Measurements from ENCODE around the gene RAI1.

RAI1 gene

DNA sequence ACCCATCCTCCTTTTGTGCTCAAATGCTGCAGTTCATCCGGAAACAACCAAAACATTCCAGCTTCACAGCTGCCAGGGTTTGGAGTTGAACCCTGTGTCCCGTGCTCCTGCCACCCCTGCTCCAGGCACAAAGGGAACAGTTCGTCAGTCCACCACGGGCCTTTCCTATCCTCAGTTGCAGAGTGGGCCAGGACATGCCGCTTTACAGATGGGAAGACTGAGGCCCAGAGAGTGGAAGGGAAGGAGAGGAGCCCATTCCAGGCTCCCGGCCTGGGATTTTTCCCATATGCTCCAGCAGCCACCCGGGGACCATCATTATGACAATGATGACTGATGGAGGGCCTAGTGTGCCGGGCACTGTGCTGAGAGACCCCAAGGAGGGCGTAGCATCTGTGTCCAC lies 27.6 kb downstream of the RAI1 start:
- H3K27me3 ChIP-seq (replicated peaks), result no peaks in the 10 kb centered on the region
- TF ChIP-seq CTCF (IDR thresholded peaks at IDR 0.05; ENCODE audit: low read depth, low read length, missing control alignments), result no peak
- no peak for DNase-seq
- H3K4me3 ChIP-seq (ENCODE audit: low read depth, low read length), result no peak overlapping the region
- no peak overlapping the region for H3K27ac ChIP-seq
- in situ Hi-C loops (cut with HindIII; ENCODE audit: low pct_ligation_motif_present, low sequenced_read_pairs), result no loop called here
- H3K36me3 ChIP-seq (replicated peaks), result no peaks in the 10 kb centered on the region

DNA sequence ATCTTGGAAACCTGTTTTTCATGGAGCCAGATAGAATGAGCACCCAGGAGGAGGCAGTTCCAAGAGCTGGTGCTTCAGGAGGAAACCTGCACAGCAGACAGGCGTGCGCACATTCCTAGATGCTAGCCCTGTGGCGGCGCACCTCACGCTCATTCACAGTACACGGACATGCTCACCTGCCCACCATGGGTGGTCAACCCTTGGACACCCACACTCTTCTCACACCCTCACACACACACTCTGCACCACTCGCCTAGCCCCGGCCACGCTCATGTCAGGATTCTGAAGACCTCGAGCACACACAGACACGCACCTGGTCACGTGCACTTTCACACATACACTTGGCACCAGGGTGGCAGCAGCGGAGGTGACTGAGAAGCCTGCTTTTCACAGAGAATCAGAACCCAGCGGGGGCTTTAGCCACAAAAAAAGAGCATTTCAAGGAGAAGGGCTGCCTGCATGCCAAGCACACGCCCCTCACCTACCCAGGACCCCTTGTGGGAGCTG lies 28.6 kb downstream of the RAI1 start:
- Histone ChIP-seq H3K36me3 (replicated peaks) (no peaks in the 10 kb centered on the region), H3K27me3 (replicated peaks) (no peaks in the 10 kb centered on the region), H3K27ac (no peak overlapping the region), H3K4me3 (ENCODE audit: low read depth, low read length) (no peak overlapping the region)
- no peak for TF ChIP-seq CTCF (IDR thresholded peaks at IDR 0.05; ENCODE audit: low read depth, low read length, missing control alignments)
- in situ Hi-C loops (cut with HindIII; ENCODE audit: low pct_ligation_motif_present, low sequenced_read_pairs), result no loop called here
- DNase-seq, result no peak

DNA sequence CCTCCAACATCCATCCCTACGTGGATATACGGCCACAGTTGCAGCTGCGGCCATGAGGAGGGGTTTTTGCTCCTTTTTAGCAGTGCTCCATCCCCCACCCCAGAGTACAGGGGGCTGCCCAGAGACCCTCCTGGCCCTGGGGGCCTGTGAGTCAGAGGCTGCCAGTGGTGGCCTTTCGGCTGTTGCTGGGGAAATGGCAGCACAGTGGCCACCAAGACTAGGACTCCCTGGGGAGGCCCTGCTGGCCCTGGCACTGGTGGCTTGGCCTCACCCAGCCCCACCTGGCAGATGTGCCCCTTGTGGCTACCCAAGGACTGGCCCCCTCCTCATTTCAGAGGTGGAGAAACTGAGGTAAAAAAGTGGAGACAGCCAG lies 29.1 kb downstream of the RAI1 start:
- TF ChIP-seq CTCF (IDR thresholded peaks at IDR 0.05; ENCODE audit: low read depth, low read length, missing control alignments), result no peak
- Histone ChIP-seq H3K36me3 (replicated peaks) (no peaks in the 10 kb centered on the region), H3K27ac (peak overlapping the region; percentile 94), H3K4me3 (ENCODE audit: low read depth, low read length) (no peak overlapping the region), H3K27me3 (replicated peaks) (no peaks in the 10 kb centered on the region)
- DNase-seq, result no peak
- in situ Hi-C loops (cut with HindIII; ENCODE audit: low pct_ligation_motif_present, low sequenced_read_pairs), result no loop called here

- no peak for TF ChIP-seq CTCF (IDR thresholded peaks at IDR 0.05; ENCODE audit: low read depth, low read length, missing control alignments)
- in situ Hi-C loops (cut with HindIII; ENCODE audit: low pct_ligation_motif_present, low sequenced_read_pairs), result no loop called here
- Histone ChIP-seq H3K27me3 (replicated peaks) (no peaks in the 10 kb centered on the region), H3K27ac (peak overlapping the region; percentile 94), H3K36me3 (replicated peaks) (no peaks in the 10 kb centered on the region), H3K4me3 (ENCODE audit: low read depth, low read length) (no peak overlapping the region)
- DNase-seq, result peak; percentile 86
Measured at GRCh38 chr17:17710728-17711541, 29.7 kb downstream of the RAI1 start.

DNA sequence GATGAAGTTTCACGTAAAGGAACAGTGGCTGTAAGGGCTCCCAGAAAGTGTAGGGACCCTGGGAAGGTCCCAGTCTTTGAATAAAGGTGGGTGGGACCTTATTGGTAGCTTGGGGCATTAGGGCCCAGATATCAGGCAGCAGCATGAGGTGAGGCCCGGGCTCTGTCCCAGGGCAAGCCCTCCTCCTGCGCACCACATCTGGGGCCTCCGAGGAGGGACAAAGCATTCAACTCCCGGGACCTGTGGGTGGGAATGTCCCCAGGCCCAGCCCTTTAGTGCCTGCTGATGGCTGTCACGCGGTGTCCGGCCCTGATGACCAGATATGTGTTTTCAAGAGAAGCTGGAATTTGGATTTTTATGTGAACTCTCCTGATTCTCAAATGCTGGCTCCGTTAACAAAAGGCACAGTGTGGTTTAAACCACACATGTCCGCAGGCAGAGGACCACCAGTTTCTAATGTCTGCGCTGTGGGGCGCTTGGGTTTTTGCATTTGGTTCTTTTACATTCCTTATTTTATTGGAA lies 30.4 kb downstream of the RAI1 start:
- Histone ChIP-seq H3K27me3 (replicated peaks) (no peaks in the 10 kb centered on the region), H3K27ac (peak overlapping the region; percentile 94), H3K36me3 (replicated peaks) (no peaks in the 10 kb centered on the region), H3K4me3 (ENCODE audit: low read depth, low read length) (no peak overlapping the region)
- no peak for TF ChIP-seq CTCF (IDR thresholded peaks at IDR 0.05; ENCODE audit: low read depth, low read length, missing control alignments)
- in situ Hi-C loops (cut with HindIII; ENCODE audit: low pct_ligation_motif_present, low sequenced_read_pairs), result no loop called here
- DNase-seq, result no peak
